Neural cell (in vitro differentiated cells): ENCODE data around the gene SF1. TPM values are rescaled to one million over a fixed set of nuclear protein-coding genes. Genes with fewer than 3 reads are reported as not detected.

Experiments
- H2AFZ ChIP-seq: fragments of 200-600, 300-800 bp; sonication (generic), shearing (Covaris generic); 2 replicates; pipeline ENCODE4 v1.6.0; 2014; ENCODE audit warnings: low read depth, mild to moderate bottlenecking, antibody characterized with exemption, low read length, moderate library complexity
- H3F3A ChIP-seq: fragments of 200-600 bp; shearing (Covaris generic); 2 replicates; pipeline ENCODE4 v1.6.1; 2016; ENCODE audit warnings: mild to moderate bottlenecking, moderate library complexity, mixed read lengths, antibody characterized with exemption, low read length; ENCODE audit not compliant: insufficient read depth, poor library complexity, severe bottlenecking
- H3K27ac ChIP-seq: fragments of 200-600, 300-800 bp; sonication (generic), shearing (Covaris generic); 2 replicates; pipeline ENCODE4 v1.5.1; 2014; ENCODE audit warnings: mild to moderate bottlenecking, low read length, moderate library complexity
- H3K27me3 ChIP-seq: fragments of 300-800, 200-600 bp; sonication (generic), shearing (Covaris generic); 2 replicates; pipeline ENCODE4 v1.6.0; 2014; ENCODE audit warnings: mild to moderate bottlenecking, low read depth, low read length, moderate library complexity; ENCODE audit not compliant: insufficient read depth
- H3K36me3 ChIP-seq: fragments of 300-800, 200-600 bp; sonication (generic), shearing (Covaris generic); 2 replicates; pipeline ENCODE4 v1.5.1; 2014; ENCODE audit warnings: mild to moderate bottlenecking, antibody characterized with exemption, low read length, moderate library complexity; ENCODE audit not compliant: insufficient read depth
- H3K4me2 ChIP-seq: fragments of 300-800, 200-600 bp; sonication (generic), shearing (Covaris generic); 2 replicates; pipeline ENCODE4 v1.6.0; 2014; ENCODE audit warnings: mild to moderate bottlenecking, low read length
- H3K4me3 ChIP-seq: fragments of 300-800, 200-600 bp; sonication (generic), shearing (Covaris generic); 2 replicates; pipeline ENCODE4 v1.5.1; 2014; ENCODE audit warnings: mild to moderate bottlenecking, low read length, moderate library complexity
- H3K79me2 ChIP-seq: fragments of 200-600 bp; shearing (Covaris generic); replicated peaks from 2 replicates; pipeline ENCODE4 v1.6.0; 2014; ENCODE audit warnings: mild to moderate bottlenecking, low read length, moderate library complexity; ENCODE audit not compliant: insufficient read depth
- H3K9ac ChIP-seq: fragments of 300-800, 200-600 bp; sonication (generic), shearing (Covaris generic); 2 replicates; pipeline ENCODE4 v1.6.1; 2016; ENCODE audit warnings: mild to moderate bottlenecking, low read length, mixed read lengths
- H3K9me2 ChIP-seq: fragments of 200-600 bp; shearing (Covaris generic); 2 replicates; pipeline ENCODE4 v1.6.1; 2016; ENCODE audit warnings: mild to moderate bottlenecking, low read length, mixed read lengths; ENCODE audit not compliant: insufficient read depth
- H3K9me3 ChIP-seq: fragments of 200-600, 300-800 bp; sonication (generic), shearing (Covaris generic); 2 replicates; pipeline ENCODE4 v1.6.1; 2016; ENCODE audit warnings: mild to moderate bottlenecking, mixed run types, low read length, moderate library complexity, mixed read lengths
- H4K20me1 ChIP-seq: fragments of 200-600 bp; shearing (Covaris generic); 2 replicates; pipeline ENCODE4 v1.6.1; 2016; ENCODE audit warnings: mild to moderate bottlenecking, mixed run types; ENCODE audit not compliant: insufficient read depth
- EP300 ChIP-seq: fragments of 450-650 bp; conservative IDR thresholded peaks from 2 replicates; pipeline ENCODE4 v1.6.1; 2014; ENCODE audit warnings: antibody characterized with exemption, mild to moderate bottlenecking, moderate library complexity; ENCODE audit not compliant: poor library complexity, severe bottlenecking
- EZH2 ChIP-seq: fragments of 200-600, 300-800 bp; shearing (Covaris generic), sonication (generic); IDR thresholded peaks from 2 replicates; pipeline ENCODE4 v1.6.1; 2014; ENCODE audit warnings: antibody characterized with exemption, low read length, borderline replicate concordance, mild to moderate bottlenecking; ENCODE audit not compliant: insufficient read depth, poor library complexity, severe bottlenecking
- MXI1 ChIP-seq: fragments of 450-650 bp; conservative IDR thresholded peaks from 2 replicates; pipeline ENCODE4 v1.6.1; 2014; ENCODE audit warnings: antibody characterized with exemption, mild to moderate bottlenecking; ENCODE audit not compliant: poor library complexity, severe bottlenecking
- POLR2AphosphoS5 ChIP-seq: IDR thresholded peaks from 2 replicates; pipeline ENCODE4 v1.6.1; 2012
- RAD21 ChIP-seq: fragments of 450-650 bp; conservative IDR thresholded peaks from 2 replicates; pipeline ENCODE4 v1.6.1; 2014; ENCODE audit warnings: antibody characterized with exemption, mild to moderate bottlenecking, moderate library complexity
- SMC3 ChIP-seq: fragments of 450-650 bp; conservative IDR thresholded peaks from 2 replicates; pipeline ENCODE4 v1.6.1; 2014; ENCODE audit warnings: antibody characterized with exemption, mild to moderate bottlenecking, moderate library complexity; ENCODE audit not compliant: poor library complexity
- TAF1 ChIP-seq: IDR thresholded peaks from 2 replicates; pipeline ENCODE4 v1.6.1; 2012; ENCODE audit warnings: low read depth
- polyA plus RNA-seq: library from polyadenylated mRNA; depleted of rRNA; stranded (reverse); fragments of >200 nt; gene quantifications from 2 replicates; pipeline ENCODE4 v1.2.3, GENCODE V29; 2014
- TF ChIP-seq, protein P1 (sequence below): IDR thresholded peaks from 2 replicates; pipeline ENCODE4 v1.6.1; 2012; ENCODE audit warnings: borderline replicate concordance
- TF ChIP-seq, protein P2 (sequence below): fragments of 450-650 bp; IDR thresholded peaks from 2 replicates; pipeline ENCODE4 v1.5.1; 2014; ENCODE audit warnings: antibody characterized with exemption, mild to moderate bottlenecking, moderate library complexity; ENCODE audit not compliant: poor library complexity, severe bottlenecking

The SF1 gene
- polyA plus RNA-seq, 1 donor from 2014 or later: 53.2 TPM

DNA sequence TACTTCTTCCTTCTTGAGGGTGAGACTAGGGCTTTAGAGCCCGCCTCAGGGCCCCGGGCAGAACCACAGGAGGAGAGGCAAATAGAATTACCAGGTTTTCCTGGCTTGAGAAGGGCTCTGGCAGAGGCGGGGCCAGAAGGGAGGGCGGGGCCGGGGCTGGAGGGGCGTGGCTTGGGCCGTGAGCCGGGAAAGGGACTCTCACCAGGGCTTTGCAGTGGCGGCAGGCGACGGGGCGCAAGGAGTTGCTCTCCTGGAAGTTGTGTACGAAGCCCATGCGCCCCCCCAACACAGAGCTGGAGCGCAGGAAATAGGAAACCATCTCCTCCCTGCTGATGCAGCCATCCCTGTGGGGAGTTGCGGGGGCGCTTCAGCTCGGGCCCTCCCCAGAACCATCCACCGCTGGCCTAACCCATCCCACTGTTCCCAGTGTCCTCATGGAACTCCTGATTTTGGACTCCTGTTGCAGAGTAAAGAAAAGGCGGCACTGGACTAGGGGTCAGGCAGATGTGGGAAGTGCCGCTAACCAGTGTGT lies 48.4 kb downstream of the SF1 start:
- H3K9me3 ChIP-seq: no peaks in the 10 kb centered on the region
- TF ChIP-seq, protein P1, sequence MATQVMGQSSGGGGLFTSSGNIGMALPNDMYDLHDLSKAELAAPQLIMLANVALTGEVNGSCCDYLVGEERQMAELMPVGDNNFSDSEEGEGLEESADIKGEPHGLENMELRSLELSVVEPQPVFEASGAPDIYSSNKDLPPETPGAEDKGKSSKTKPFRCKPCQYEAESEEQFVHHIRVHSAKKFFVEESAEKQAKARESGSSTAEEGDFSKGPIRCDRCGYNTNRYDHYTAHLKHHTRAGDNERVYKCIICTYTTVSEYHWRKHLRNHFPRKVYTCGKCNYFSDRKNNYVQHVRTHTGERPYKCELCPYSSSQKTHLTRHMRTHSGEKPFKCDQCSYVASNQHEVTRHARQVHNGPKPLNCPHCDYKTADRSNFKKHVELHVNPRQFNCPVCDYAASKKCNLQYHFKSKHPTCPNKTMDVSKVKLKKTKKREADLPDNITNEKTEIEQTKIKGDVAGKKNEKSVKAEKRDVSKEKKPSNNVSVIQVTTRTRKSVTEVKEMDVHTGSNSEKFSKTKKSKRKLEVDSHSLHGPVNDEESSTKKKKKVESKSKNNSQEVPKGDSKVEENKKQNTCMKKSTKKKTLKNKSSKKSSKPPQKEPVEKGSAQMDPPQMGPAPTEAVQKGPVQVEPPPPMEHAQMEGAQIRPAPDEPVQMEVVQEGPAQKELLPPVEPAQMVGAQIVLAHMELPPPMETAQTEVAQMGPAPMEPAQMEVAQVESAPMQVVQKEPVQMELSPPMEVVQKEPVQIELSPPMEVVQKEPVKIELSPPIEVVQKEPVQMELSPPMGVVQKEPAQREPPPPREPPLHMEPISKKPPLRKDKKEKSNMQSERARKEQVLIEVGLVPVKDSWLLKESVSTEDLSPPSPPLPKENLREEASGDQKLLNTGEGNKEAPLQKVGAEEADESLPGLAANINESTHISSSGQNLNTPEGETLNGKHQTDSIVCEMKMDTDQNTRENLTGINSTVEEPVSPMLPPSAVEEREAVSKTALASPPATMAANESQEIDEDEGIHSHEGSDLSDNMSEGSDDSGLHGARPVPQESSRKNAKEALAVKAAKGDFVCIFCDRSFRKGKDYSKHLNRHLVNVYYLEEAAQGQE: no peak
- no peak for TF ChIP-seq RAD21
- TF ChIP-seq EZH2: no peak
- no peak for TF ChIP-seq TAF1
- TF ChIP-seq MXI1: no peak
- TF ChIP-seq, protein P2, sequence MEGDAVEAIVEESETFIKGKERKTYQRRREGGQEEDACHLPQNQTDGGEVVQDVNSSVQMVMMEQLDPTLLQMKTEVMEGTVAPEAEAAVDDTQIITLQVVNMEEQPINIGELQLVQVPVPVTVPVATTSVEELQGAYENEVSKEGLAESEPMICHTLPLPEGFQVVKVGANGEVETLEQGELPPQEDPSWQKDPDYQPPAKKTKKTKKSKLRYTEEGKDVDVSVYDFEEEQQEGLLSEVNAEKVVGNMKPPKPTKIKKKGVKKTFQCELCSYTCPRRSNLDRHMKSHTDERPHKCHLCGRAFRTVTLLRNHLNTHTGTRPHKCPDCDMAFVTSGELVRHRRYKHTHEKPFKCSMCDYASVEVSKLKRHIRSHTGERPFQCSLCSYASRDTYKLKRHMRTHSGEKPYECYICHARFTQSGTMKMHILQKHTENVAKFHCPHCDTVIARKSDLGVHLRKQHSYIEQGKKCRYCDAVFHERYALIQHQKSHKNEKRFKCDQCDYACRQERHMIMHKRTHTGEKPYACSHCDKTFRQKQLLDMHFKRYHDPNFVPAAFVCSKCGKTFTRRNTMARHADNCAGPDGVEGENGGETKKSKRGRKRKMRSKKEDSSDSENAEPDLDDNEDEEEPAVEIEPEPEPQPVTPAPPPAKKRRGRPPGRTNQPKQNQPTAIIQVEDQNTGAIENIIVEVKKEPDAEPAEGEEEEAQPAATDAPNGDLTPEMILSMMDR: no peak
- TF ChIP-seq POLR2AphosphoS5: no peak
- H4K20me1 ChIP-seq: no peaks in the 10 kb centered on the region
- H3K36me3 ChIP-seq: no peaks in the 10 kb centered on the region
- H3K9ac ChIP-seq: no peak overlapping the region
- H3K27me3 ChIP-seq: no peaks in the 10 kb centered on the region
- no peak overlapping the region for H2AFZ ChIP-seq
- H3K27ac ChIP-seq: no peak overlapping the region
- H3K79me2 ChIP-seq: no peaks in the 10 kb centered on the region
- no peaks in the 10 kb centered on the region for H3K9me2 ChIP-seq
- H3F3A ChIP-seq: no peaks in the 10 kb centered on the region
- no peak overlapping the region for H3K4me2 ChIP-seq
- no peak overlapping the region for H3K4me3 ChIP-seq

- no peaks in the 10 kb centered on the region for H3K79me2 ChIP-seq
- no peaks in the 10 kb centered on the region for H3K36me3 ChIP-seq
- no peaks in the 10 kb centered on the region for H4K20me1 ChIP-seq
- no peak overlapping the region for H3K27ac ChIP-seq
- no peaks in the 10 kb centered on the region for H3K9me2 ChIP-seq
- TF ChIP-seq, protein P2: no peak
- TF ChIP-seq MXI1: no peak
- TF ChIP-seq TAF1: no peak
- no peak for TF ChIP-seq EP300
- TF ChIP-seq, protein P1: no peak
- TF ChIP-seq POLR2AphosphoS5: no peak
- TF ChIP-seq SMC3: no peak
- TF ChIP-seq RAD21: no peak
- TF ChIP-seq EZH2: no peak
- H3K4me3 ChIP-seq: no peak overlapping the region
- H3K9me3 ChIP-seq: no peaks in the 10 kb centered on the region
- no peak overlapping the region for H3K4me2 ChIP-seq
- H2AFZ ChIP-seq: no peak overlapping the region
- H3F3A ChIP-seq: no peaks in the 10 kb centered on the region
- no peak overlapping the region for H3K9ac ChIP-seq
- no peaks in the 10 kb centered on the region for H3K27me3 ChIP-seq
Measured at GRCh38 chr11:64728757-64729365, 49.5 kb downstream of the SF1 start.
